A549 treated with CORT108297 at 1 μM for 4 hours (cell line): Measurements from ENCODE around the gene UFL1. TPM values are rescaled to one million over a fixed set of nuclear protein-coding genes. Genes with fewer than 3 reads are reported as not detected.

Experiments
- total RNA-seq: library from RNA; stranded (reverse); fragments of 200-300 nt; extraction: Qiagen RNA extraction; gene quantifications from 5 replicates; pipeline ENCODE4 v1.2.3, GENCODE V29; 2022

UFL1 gene
- total RNA-seq = 5.5 to 10.3 TPM (median 8.2 TPM) in 5 replicates

GRCh38 chr6:96521644-96522464, at the start of gene UFL1:
Gene UFL1, plus strand, starts transcription at chr6:96521806. Its CDS starts 68 bp downstream, at chr6:96521874.

GRCh38 chr6:96562886-96563285, 41.3 kb downstream of the UFL1 start, which contains the start of gene FHL5:
Gene FHL5, plus strand, starts transcription at chr6:96563128. Its CDS starts 40,486 bp downstream, at chr6:96603614.

Other genes with a start within 250 kb of the UFL1 start
- gene FHL5, start 41.3 kb downstream of the UFL1 start, total RNA-seq = not detected in 5 replicates